Neuronal stem cell (in vitro differentiated cells): ENCODE measurements around the gene VAPB.
"Not testable (repeated sequence)": the region's sequence is repeated elsewhere in the genome, so short reads cannot be mapped to it uniquely, and the experiment has no call there.

Experiments used
- DNase-seq: peaks from one replicate; pipeline ENCODE4 v3.0.0-alpha.2; 2013; ENCODE audit warnings: low spot score
- H2AFZ ChIP-seq: one replicate; pipeline ENCODE4 v1.6.1; 2013; ENCODE audit warnings: mild to moderate bottlenecking, low read length, inconsistent platforms
- H2AK5ac ChIP-seq: 2 replicates; pipeline ENCODE4 v1.6.1; 2013; ENCODE audit warnings: low read depth, mild to moderate bottlenecking, inconsistent platforms, low read length, moderate library complexity, mixed read lengths
- H2BK120ac ChIP-seq: 2 replicates; pipeline ENCODE4 v1.6.1; 2013; ENCODE audit warnings: low read depth, mild to moderate bottlenecking, inconsistent platforms, low read length, moderate library complexity, mixed read lengths
- H2BK12ac ChIP-seq: one replicate; pipeline ENCODE4 v1.6.1; 2013; ENCODE audit warnings: low read length, inconsistent platforms
- H2BK15ac ChIP-seq: 2 replicates; pipeline ENCODE4 v1.6.1; 2013; ENCODE audit warnings: mild to moderate bottlenecking, low read length, inconsistent platforms, mixed read lengths
- H2BK5ac ChIP-seq: one replicate; pipeline ENCODE4 v1.6.1; 2013; ENCODE audit warnings: inconsistent platforms, mild to moderate bottlenecking, low read length, moderate library complexity
- H3K14ac ChIP-seq: one replicate; pipeline ENCODE4 v1.6.1; 2013; ENCODE audit warnings: low read length, inconsistent platforms
- H3K18ac ChIP-seq: 2 replicates; pipeline ENCODE4 v1.6.1; 2013; ENCODE audit warnings: low read length, inconsistent platforms
- H3K23ac ChIP-seq: 2 replicates; pipeline ENCODE4 v1.6.1; 2013; ENCODE audit warnings: low read depth, mild to moderate bottlenecking, mixed read lengths, low read length, inconsistent platforms; ENCODE audit not compliant: poor library complexity
- H3K27ac ChIP-seq: replicated peaks from 3 replicates; pipeline ENCODE4 v1.5.1; 2013; ENCODE audit warnings: low read length, inconsistent platforms
- H3K27me3 ChIP-seq, 3 experiments: 2 replicates each; pipeline ENCODE4 v1.6.1; 2013; ENCODE audit warnings: low read length in 3 of 3, mild to moderate bottlenecking in 2 of 3, inconsistent platforms in 1 of 3, low read depth in 1 of 3, mixed read lengths in 1 of 3, moderate library complexity in 1 of 3; ENCODE audit not compliant: control insufficient read depth in 3 of 3, insufficient read depth in 3 of 3
- H3K36me3 ChIP-seq, 2 donors: replicated peaks in 1 of 2; 2 replicates each; pipeline ENCODE4 v1.6.1; 2013; ENCODE audit warnings: low read length in 2 of 2; ENCODE audit not compliant: control insufficient read depth in 2 of 2, insufficient read depth in 2 of 2
- H3K4ac ChIP-seq: 2 replicates; pipeline ENCODE4 v1.6.1; 2013; ENCODE audit warnings: inconsistent platforms, mild to moderate bottlenecking, low read length, moderate library complexity
- H3K4me1 ChIP-seq, 2 donors: 1 replicate in 1 of 2; 2 replicates in 1 of 2; pipeline ENCODE4 v1.6.1; 2013; ENCODE audit warnings: low read length in 2 of 2, low read depth in 1 of 2; ENCODE audit not compliant: control insufficient read depth in 2 of 2, insufficient read depth in 1 of 2
- H3K4me2 ChIP-seq: one replicate; pipeline ENCODE4 v1.6.1; 2013; ENCODE audit warnings: mild to moderate bottlenecking, low read length, inconsistent platforms; ENCODE audit not compliant: insufficient read depth, poor library complexity, severe bottlenecking
- H3K4me3 ChIP-seq, 2 donors: 2 replicates each; pipeline ENCODE4 v1.5.1; 2013; ENCODE audit warnings: low read length in 2 of 2, mild to moderate bottlenecking in 2 of 2, inconsistent platforms in 1 of 2, moderate library complexity in 1 of 2
- H3K79me1 ChIP-seq: one replicate; pipeline ENCODE4 v1.6.1; 2013; ENCODE audit warnings: low read depth, mild to moderate bottlenecking, inconsistent platforms, low read length, moderate library complexity
- H3K9ac ChIP-seq: one replicate; pipeline ENCODE4 v1.6.1; 2013; ENCODE audit warnings: mild to moderate bottlenecking, low read depth, low read length, inconsistent platforms; ENCODE audit not compliant: poor library complexity
- H3K9me3 ChIP-seq, 2 donors: replicated peaks in 1 of 2; 2 replicates each; pipeline versions ENCODE3 to v1.6.1; 2013; ENCODE audit warnings: low read length in 2 of 2, mild to moderate bottlenecking in 2 of 2, inconsistent platforms in 1 of 2, low read depth in 1 of 2, mixed read lengths in 1 of 2, moderate library complexity in 1 of 2; ENCODE audit not compliant: control insufficient read depth in 2 of 2, insufficient read depth in 1 of 2
- H4K8ac ChIP-seq: one replicate; pipeline ENCODE4 v1.6.1; 2013; ENCODE audit warnings: low read depth, mild to moderate bottlenecking, inconsistent platforms, low read length, moderate library complexity
- H4K91ac ChIP-seq: one replicate; pipeline ENCODE4 v1.6.1; 2013; ENCODE audit warnings: low read length, low read depth, mild to moderate bottlenecking, inconsistent platforms; ENCODE audit not compliant: poor library complexity
- WGBS, 2 donors: extraction: QIAGEN DNeasy Blood & Tissue Kit; methylation state at CpG; one replicate each; pipeline ENCODE4 v1.1.7; 2013; ENCODE audit warnings: missing lambda C conversion rate in 2 of 2, mixed read lengths in 1 of 2; ENCODE audit not compliant: insufficient read length in 2 of 2, insufficient replicate concordance in 1 of 2; ENCODE audit errors: extremely low coverage in 2 of 2; 5-methylcytosine and 5-hydroxymethylcytosine counted together

The VAPB gene

GRCh38 chr20:58407966-58408557 is 19.0 kb downstream of the VAPB start:
- no peak for DNase-seq
- Histone ChIP-seq H2BK5ac (no peak overlapping the region), H3K9ac (no peak overlapping the region), H3K4ac (no peak overlapping the region), H2AFZ (no peak overlapping the region), H3K23ac (no peak overlapping the region), H3K4me2 (no peak overlapping the region), H2BK12ac (no peak overlapping the region), H3K18ac (no peak overlapping the region), H2BK15ac (no peak overlapping the region), H3K4me3 (no peak overlapping the region), H4K8ac (no peak overlapping the region), H3K14ac (no peak overlapping the region), H3K36me3 (peaks cover 0 to 4% of the 10 kb centered on the region in 2 donors), H3K27ac (no peak overlapping the region), H2AK5ac (no peak overlapping the region), H3K79me1 (peaks cover 3% of the 10 kb centered on the region), H3K4me1 (peaks cover 0 to 2% of the 10 kb centered on the region in 2 donors), H4K91ac (no peak overlapping the region), H3K27me3 (no peaks in the 10 kb centered on the region), H2BK120ac (no peak overlapping the region), H3K9me3 (peaks cover 1 to 5% of the 10 kb centered on the region in 2 donors)
- WGBS, 2 donors = no CpG with 5 or more reads among the region's 2 CpGs

DNA sequence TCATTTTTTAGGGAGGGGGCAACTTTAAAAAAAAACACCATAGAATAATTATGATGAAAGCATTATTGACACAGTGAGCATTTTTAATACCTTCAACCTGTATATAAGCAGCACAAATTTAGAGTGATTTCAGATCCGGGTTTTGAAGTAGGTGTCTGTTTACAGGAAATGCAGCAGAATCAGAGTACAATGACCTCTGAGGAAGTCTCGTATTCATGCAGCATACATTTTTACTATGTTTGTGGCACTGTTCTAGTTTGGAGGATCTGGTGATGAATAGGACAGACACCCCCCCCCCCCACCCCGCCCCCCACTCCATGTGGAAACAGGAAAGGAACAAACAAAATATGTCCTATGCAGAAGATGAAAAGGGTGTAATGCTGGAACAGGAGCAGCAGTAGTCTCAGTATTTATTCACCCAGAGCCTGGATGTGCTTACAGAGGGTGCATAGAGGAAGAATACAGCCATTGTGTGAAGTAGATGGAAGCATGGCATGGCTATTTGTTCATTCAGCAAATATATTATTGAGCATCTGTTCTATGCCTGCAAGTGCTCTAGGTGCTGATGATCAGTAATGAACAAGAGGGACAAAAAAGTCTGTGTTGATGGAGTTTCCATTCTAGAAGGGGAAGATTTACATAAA is 19.7 kb downstream of the VAPB start:
- H3K18ac ChIP-seq = no peak overlapping the region
- no peak overlapping the region for H3K4me2 ChIP-seq
- H4K91ac ChIP-seq = no peak overlapping the region
- no peak overlapping the region for H2BK12ac ChIP-seq
- no peak overlapping the region for H2BK120ac ChIP-seq
- no peak overlapping the region for H2AK5ac ChIP-seq
- no peak overlapping the region for H3K23ac ChIP-seq
- H3K9ac ChIP-seq = no peak overlapping the region
- DNase-seq = no peak
- peaks cover 0 to 4% of the 10 kb centered on the region in 2 donors for H3K36me3 ChIP-seq
- H3K27ac ChIP-seq = no peak overlapping the region
- no peak overlapping the region for H2AFZ ChIP-seq
- H3K79me1 ChIP-seq = peaks cover 3% of the 10 kb centered on the region
- WGBS, 2 donors = no CpG with 5 or more reads among the region's 3 CpGs
- H4K8ac ChIP-seq = no peak overlapping the region
- peaks cover 0 to 2% of the 10 kb centered on the region in 2 donors for H3K4me1 ChIP-seq
- no peak overlapping the region for H3K4me3 ChIP-seq
- no peak overlapping the region for H3K4ac ChIP-seq
- H3K14ac ChIP-seq = no peak overlapping the region
- no peak overlapping the region for H2BK15ac ChIP-seq
- no peaks in the 10 kb centered on the region for H3K27me3 ChIP-seq
- H3K9me3 ChIP-seq = peaks cover 1 to 5% of the 10 kb centered on the region in 2 donors
- no peak overlapping the region for H2BK5ac ChIP-seq

GRCh38 chr20:58414216-58414615 is 25.2 kb downstream of the VAPB start:
- not testable (repeated sequence) for H4K91ac ChIP-seq, H3K27me3 ChIP-seq, H2BK120ac ChIP-seq, H3K9ac ChIP-seq, H4K8ac ChIP-seq, H3K23ac ChIP-seq, H2BK15ac ChIP-seq, DNase-seq, H3K4me3 ChIP-seq, H2AFZ ChIP-seq, H3K14ac ChIP-seq, H3K4ac ChIP-seq, H3K18ac ChIP-seq, H2AK5ac ChIP-seq, H3K4me1 ChIP-seq, H2BK12ac ChIP-seq, H3K27ac ChIP-seq, H2BK5ac ChIP-seq, H3K79me1 ChIP-seq, H3K4me2 ChIP-seq
- H3K36me3 ChIP-seq = peaks cover under 1 to 24% of the 10 kb centered on the region in 2 donors
- peaks cover 1 to 14% of the 10 kb centered on the region in 2 donors for H3K9me3 ChIP-seq
- WGBS, 2 donors = no CpG with 5 or more reads among the region's 35 CpGs

DNA sequence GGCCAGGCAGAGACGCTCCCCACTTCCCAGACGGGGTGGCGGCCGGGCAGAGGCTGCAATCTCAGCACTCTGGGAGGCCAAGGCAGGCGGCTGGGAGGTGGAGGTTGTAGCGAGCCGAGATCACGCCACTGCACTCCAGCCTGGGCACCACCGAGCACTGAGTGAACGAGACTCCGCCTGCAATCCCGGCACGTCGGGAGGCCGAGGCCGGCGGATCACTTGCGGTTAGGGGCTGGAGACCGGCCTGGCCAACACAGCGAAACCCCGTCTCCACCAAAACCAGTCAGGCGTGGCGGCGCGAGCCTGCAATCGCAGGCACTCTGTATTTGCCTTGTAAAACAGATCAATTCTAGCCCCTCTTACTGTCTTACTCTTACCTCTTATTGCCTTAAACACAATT is 25.8 kb downstream of the VAPB start:
- not testable (repeated sequence) for H2AK5ac ChIP-seq, H3K4ac ChIP-seq, H2BK15ac ChIP-seq, H2BK120ac ChIP-seq, H3K27me3 ChIP-seq, H3K27ac ChIP-seq, H2BK5ac ChIP-seq, H3K4me2 ChIP-seq, H3K14ac ChIP-seq, DNase-seq, H4K91ac ChIP-seq, H3K23ac ChIP-seq, H3K4me1 ChIP-seq, H4K8ac ChIP-seq, H3K4me3 ChIP-seq, H3K18ac ChIP-seq, H3K9ac ChIP-seq, H3K79me1 ChIP-seq, H2BK12ac ChIP-seq, H2AFZ ChIP-seq
- WGBS, 2 donors = no CpG with 5 or more reads among the region's 26 CpGs
- H3K9me3 ChIP-seq = peaks cover 1 to 14% of the 10 kb centered on the region in 2 donors
- H3K36me3 ChIP-seq = peaks cover 3 to 29% of the 10 kb centered on the region in 2 donors
